ENCODE results near the gene LACC1.

Gene LACC1

DNA sequence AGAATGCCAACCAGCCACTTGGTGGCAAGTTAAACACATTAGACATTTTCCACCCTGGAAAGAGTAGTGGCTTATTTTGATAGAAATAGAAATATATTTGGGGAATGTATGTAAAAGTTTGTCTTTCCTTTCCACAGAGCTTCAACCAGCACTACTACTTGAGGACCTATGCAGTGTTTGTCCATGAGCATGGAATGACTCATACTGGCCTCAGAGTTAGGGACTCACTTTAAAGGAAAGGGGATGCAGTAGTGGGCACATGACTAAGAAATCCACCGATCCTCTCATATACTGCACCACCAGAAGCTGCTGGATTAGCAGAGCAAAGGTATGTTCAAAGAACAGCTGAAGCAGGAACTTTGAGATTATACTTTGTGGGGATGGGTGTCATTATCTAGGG lies 62.6 kb downstream of the LACC1 start:
- DNase-seq = no peak
